Measurements from ENCODE around the gene CCDC89.

The CCDC89 gene

GRCh38 chr11:85652786-85653447 lies 33.1 kb downstream of the CCDC89 start:
- no peak for DNase-seq (ENCODE audit: low read depth, low spot score)

DNA sequence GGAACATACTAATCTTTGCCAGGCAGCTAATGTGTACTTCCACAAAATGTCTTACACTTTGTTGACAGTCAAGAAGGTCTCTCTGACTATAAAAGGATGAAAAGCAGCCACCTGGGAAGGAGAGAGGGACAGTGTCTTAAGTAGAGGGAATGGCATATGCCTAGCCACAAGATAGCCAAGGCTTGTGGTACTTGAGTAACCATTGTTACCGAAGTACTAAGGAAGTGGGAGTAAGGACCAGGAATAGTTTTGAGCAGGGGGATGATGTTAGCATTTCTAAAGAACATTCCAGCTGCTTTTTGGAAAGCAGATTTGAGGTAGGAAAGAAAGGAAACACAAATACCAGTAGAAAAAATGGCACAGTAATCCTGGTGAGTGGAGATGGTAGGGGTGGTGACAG lies 34.9 kb downstream of the CCDC89 start:
- no peak for DNase-seq (ENCODE audit: low read depth, low spot score)

- peak; percentile 55 for DNase-seq (ENCODE audit: low read depth, low spot score)
These were observed 38.2 kb downstream of the CCDC89 start, which contains the start of gene TMEM126A for GRCh38 chr11:85647604-85648299. Gene TMEM126A (plus strand): TSS chr11:85647967. CDS start chr11:85650256, 2,289 bp downstream.

- no peak for DNase-seq (ENCODE audit: low read depth, low spot score)
These were observed 38.9 kb downstream of the CCDC89 start for GRCh38 chr11:85647078-85647477.

DNA sequence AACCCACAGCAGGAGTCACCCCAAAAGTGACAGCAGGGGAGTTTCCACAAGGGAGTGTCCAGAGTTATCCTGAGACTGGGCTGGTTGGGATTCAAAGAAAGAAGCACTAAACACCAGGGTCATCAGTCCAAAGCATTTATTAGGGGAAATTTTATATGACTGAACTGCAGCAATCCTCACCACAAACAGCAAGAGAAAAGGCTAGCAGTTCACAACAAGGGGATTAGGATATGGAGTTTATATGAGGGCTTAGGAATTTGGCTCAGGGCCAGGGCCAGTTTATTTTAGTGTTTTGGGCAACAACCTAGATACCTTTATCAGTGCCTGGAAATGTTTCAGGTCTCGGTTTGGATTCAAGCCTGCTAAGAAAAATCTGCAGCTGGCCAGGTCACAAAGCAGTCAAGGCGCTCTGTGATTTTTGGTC lies 42.8 kb downstream of the CCDC89 start:
- no peak for DNase-seq (ENCODE audit: low read depth, low spot score)

- DNase-seq (ENCODE audit: low read depth, low spot score), result no peak
These were observed 51.2 kb downstream of the CCDC89 start for GRCh38 chr11:85634747-85635146.

All from brain pericyte (primary cell).